Subcutaneous abdominal adipose tissue (tissue), 5 donors: Measurements from ENCODE around the gene RIMS4.

ENCODE experiments used
- H3K27ac ChIP-seq: one replicate; pipeline ENCODE4 v1.7.0; 2013; ENCODE audit warnings: low read depth, mild to moderate bottlenecking, inconsistent platforms, low read length, moderate library complexity
- H3K27me3 ChIP-seq, 5 donors: one replicate each; pipeline ENCODE4 v1.7.0; 2013; ENCODE audit warnings: low read length in 5 of 5, inconsistent platforms in 1 of 5; ENCODE audit not compliant: control insufficient read depth in 5 of 5, insufficient read depth in 4 of 5
- H3K36me3 ChIP-seq, 5 donors: one replicate each; pipeline ENCODE4 v1.7.0; 2013; ENCODE audit warnings: low read length in 5 of 5; ENCODE audit not compliant: control insufficient read depth in 5 of 5, insufficient read depth in 5 of 5
- H3K4me1 ChIP-seq, 5 donors: one replicate each; pipeline ENCODE4 v1.7.0; 2013; ENCODE audit warnings: low read length in 5 of 5, mild to moderate bottlenecking in 3 of 5, moderate library complexity in 1 of 5; ENCODE audit not compliant: control insufficient read depth in 5 of 5, insufficient read depth in 5 of 5
- H3K4me3 ChIP-seq, 5 donors: one replicate each; pipeline ENCODE4 v1.7.0; 2013; ENCODE audit warnings: low read length in 5 of 5, low read depth in 1 of 5
- H3K9ac ChIP-seq, 5 donors: one replicate each; pipeline ENCODE4 v1.7.0; 2013; ENCODE audit warnings: low read length in 5 of 5, mild to moderate bottlenecking in 4 of 5, moderate library complexity in 3 of 5
- H3K9me3 ChIP-seq, 5 donors: one replicate each; pipeline ENCODE4 v1.7.0; 2013; ENCODE audit warnings: low read length in 5 of 5; ENCODE audit not compliant: control insufficient read depth in 5 of 5
- donor health status: healthy.
- donor health status: healthy.
- donor health status: healthy.
- donor health status: healthy.
- donor health status: healthy.

RIMS4 gene

DNA sequence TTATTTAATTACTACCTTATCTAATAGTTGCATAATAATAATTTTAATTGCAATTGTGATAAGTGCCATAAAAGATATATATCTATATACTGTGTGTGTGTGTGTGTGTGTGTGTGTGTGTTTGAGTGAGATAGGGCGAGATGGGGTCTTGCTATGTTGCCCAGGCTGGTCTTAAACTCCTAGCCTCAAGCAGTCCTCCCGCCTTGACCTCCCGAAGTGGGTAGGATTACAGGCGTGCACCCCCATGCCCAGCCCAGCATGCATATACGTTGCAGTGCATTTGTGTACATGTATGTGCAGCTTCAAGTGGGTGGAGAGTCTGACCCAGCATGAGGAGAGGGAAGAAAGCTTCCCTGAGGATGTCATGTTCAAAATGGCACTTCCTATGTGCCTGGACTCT is 4.6 kb upstream of the RIMS4 start:
- no peak overlapping the region for H3K9ac ChIP-seq
- no peak overlapping the region for H3K4me3 ChIP-seq
- H3K9me3 ChIP-seq: peaks cover 6 to 20% (median 19%) of the 10 kb centered on the region in 5 donors
- H3K4me1 ChIP-seq: peaks cover 0 to 4% (median 0%) of the 10 kb centered on the region in 5 donors
- H3K27ac ChIP-seq: no peak overlapping the region
- H3K27me3 ChIP-seq: peaks cover 7 to 21% (median 13%) of the 10 kb centered on the region in 5 donors
- H3K36me3 ChIP-seq: no peaks in the 10 kb centered on the region

DNA sequence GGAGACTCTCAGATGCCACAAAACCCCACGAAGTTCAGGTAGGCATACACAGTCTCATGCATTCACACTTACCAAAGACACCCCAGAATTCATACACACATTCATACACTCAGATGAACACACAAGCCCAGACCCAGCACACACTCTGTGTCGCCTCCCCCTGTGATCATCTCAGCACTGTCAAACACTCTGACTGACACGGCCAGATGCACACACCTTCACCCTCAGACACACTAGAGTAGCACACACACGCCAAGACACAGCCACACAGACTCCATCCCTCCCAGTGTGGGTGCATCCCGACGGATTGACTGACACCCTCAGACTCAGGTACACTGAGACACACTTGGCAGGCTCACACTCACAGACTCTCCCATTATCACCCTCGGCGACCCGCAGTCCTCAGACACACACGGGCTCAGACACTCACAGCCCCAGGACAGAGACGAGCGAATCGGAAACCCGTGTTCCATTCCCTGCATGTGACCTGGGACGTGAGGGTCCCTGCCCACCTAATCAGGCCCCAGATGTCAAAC is 872 bp upstream of the RIMS4 start:
- Histone ChIP-seq H3K9ac (no peak overlapping the region), H3K4me3 (no peak overlapping the region), H3K4me1 (peaks cover 0 to 4% (median 0%) of the 10 kb centered on the region in 5 donors), H3K27me3 (peaks cover 17 to 44% (median 30%) of the 10 kb centered on the region in 5 donors), H3K9me3 (peaks cover 6 to 20% (median 19%) of the 10 kb centered on the region in 5 donors), H3K36me3 (no peaks in the 10 kb centered on the region), H3K27ac (no peak overlapping the region)

DNA sequence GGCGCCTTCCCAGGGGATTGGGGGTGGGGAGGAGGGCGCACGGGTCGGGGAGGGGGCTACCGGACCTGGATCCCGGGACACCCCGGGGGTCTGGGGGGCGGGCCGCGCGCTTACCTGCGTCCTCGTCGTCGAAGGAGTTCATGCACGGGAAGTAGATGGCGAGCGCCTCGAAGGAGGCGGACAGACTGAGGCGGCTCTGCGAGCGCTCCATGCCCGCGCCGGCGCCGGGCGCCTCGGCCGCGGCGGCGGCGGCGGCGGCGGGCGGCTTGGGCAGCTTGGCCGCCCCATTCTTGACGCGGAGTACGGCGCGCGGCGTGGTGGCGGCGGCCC is 320 bp downstream of the RIMS4 start:
- no peak overlapping the region for H3K9ac ChIP-seq
- H3K27ac ChIP-seq: no peak overlapping the region
- H3K36me3 ChIP-seq: no peaks in the 10 kb centered on the region
- H3K27me3 ChIP-seq: peaks cover 17 to 44% (median 35%) of the 10 kb centered on the region in 5 donors
- peaks cover 0 to 5% (median 3%) of the 10 kb centered on the region in 5 donors for H3K4me1 ChIP-seq
- no peak overlapping the region for H3K4me3 ChIP-seq
- H3K9me3 ChIP-seq: peaks cover 6 to 20% (median 19%) of the 10 kb centered on the region in 5 donors

DNA sequence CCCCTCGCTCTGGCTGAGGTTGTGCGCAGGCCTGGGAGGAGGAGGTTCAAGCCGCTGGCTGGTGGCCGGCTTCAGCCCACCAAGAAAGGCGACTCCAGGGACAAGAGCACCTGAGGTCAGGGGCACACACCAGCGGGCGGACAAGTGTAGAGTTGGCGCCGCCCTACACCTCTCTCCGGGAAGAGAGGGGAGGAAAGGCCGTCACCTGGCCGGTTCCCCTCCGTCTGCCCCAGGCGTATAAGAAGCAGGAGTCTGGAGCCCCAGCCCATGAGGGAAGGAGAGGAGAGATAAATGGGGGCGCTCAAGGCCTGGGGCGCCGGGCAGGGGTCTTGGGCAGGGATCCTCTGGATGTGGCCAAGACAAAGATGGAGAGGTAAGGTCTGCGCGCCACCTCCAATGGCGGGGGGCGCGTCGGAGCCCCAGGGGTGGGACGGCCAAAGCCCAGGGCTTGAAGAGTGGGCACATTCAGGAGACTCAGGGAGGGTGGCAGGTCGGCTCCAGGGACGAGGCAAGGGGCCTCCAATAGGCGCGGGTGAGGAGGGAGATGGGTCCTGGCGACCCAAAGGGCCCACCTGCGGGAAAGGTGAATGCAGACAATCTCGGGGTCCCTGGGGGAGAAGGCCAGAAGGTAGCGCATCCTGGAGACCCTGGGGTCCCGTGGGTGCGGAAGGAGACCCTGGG is 826 bp downstream of the RIMS4 start:
- Histone ChIP-seq H3K9me3 (peaks cover 6 to 20% (median 19%) of the 10 kb centered on the region in 5 donors), H3K4me3 (no peak overlapping the region), H3K27ac (no peak overlapping the region), H3K36me3 (no peaks in the 10 kb centered on the region), H3K27me3 (peaks cover 17 to 45% (median 35%) of the 10 kb centered on the region in 5 donors), H3K4me1 (peaks cover 0 to 5% (median 3%) of the 10 kb centered on the region in 5 donors), H3K9ac (no peak overlapping the region)

DNA sequence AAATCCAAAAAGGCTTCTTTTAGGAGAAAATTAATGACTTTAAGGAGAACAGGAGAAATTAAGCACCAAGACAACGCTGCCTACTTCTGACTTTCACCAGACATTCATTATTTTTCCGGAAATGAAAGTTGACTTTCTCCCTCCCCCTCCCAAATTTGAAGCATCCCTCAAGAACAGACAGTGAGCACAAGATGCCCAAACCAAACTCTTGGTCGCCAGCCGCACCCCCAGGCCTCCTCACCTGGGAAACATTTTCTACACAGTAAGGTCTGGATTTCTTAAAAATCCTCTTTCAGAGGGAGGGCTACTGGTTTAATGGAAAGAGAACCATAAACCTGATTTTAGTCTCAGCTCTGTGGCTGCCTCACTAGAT is 2.7 kb downstream of the RIMS4 start:
- Histone ChIP-seq H3K4me3 (no peak overlapping the region), H3K9ac (no peak overlapping the region), H3K27me3 (peaks cover 17 to 54% (median 38%) of the 10 kb centered on the region in 5 donors), H3K9me3 (peaks cover 6 to 19% (median 18%) of the 10 kb centered on the region in 5 donors), H3K36me3 (no peaks in the 10 kb centered on the region), H3K27ac (no peak overlapping the region), H3K4me1 (peaks cover 0 to 5% (median 3%) of the 10 kb centered on the region in 5 donors)

DNA sequence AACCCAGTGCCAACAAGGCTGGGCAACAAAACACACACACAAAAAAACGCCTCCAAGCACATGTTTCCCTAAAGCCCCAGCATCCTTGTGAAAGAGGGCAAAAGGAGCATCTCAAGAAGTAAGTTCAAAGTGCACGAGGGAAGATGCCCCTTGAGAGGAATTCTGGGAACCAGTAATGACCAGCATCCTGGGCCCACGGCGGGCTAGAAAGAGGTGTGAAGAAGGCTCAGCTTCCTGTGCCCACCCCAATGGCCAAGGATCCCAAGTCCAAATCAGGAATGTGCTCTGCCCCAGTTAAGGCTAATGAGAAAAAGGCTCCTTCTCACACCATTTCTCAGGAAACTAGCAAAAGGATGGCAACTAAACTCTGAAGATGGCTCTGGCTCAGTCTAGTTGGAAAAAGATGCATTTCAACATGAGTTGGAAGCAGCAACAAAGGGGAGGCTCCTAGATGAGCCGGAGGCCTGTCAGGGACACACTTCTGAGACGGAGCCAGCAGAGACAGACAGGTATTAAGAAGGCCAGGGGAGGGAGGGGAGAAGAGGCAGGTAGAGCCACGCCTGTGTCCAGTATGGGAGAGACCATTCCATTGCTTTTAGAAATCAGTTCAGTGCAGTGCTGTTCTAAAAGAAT is 3.2 kb downstream of the RIMS4 start:
- no peak overlapping the region for H3K27ac ChIP-seq
- no peaks in the 10 kb centered on the region for H3K36me3 ChIP-seq
- peaks cover 0 to 5% (median 3%) of the 10 kb centered on the region in 5 donors for H3K4me1 ChIP-seq
- H3K27me3 ChIP-seq: peaks cover 17 to 51% (median 38%) of the 10 kb centered on the region in 5 donors
- H3K4me3 ChIP-seq: no peak overlapping the region
- no peak overlapping the region for H3K9ac ChIP-seq
- H3K9me3 ChIP-seq: peaks cover 6 to 15% (median 13%) of the 10 kb centered on the region in 5 donors

DNA sequence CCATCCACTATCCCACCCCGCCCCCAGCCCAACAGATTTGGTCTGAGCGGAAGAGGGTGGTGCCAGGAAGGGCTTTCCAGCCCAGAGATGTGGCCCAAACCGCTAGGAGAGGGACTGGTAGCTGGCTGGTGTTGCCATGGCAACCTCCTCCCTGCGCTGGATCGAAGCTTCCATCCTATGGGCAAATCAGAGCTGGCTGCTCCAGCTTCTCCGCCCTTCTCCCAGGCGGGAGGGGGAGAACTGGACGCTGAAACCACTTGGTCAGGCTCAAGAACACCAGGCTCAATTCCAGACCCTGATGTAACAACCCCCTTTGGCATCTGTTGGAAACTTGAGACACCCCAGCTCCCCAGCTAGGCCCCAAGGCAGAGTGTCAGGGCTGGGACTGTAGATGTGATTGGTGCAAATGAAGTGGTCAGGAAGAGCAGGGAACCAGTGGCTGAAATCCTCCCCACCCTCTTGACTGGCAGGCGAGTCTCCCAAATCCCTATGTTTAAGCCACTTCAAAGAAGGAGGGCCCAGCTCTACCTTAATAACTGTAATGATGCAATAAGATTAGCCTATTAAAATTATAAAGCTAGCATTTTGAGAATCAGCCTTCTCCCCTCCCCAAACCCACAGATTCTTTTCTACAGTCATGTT is 4.2 kb downstream of the RIMS4 start:
- Histone ChIP-seq H3K4me3 (no peak overlapping the region), H3K4me1 (peaks cover 0 to 9% (median 4%) of the 10 kb centered on the region in 5 donors), H3K27me3 (peaks cover 16 to 42% (median 31%) of the 10 kb centered on the region in 5 donors), H3K27ac (no peak overlapping the region), H3K9ac (no peak overlapping the region), H3K9me3 (peaks cover under 1 to 4% (median 2%) of the 10 kb centered on the region in 5 donors), H3K36me3 (no peaks in the 10 kb centered on the region)

DNA sequence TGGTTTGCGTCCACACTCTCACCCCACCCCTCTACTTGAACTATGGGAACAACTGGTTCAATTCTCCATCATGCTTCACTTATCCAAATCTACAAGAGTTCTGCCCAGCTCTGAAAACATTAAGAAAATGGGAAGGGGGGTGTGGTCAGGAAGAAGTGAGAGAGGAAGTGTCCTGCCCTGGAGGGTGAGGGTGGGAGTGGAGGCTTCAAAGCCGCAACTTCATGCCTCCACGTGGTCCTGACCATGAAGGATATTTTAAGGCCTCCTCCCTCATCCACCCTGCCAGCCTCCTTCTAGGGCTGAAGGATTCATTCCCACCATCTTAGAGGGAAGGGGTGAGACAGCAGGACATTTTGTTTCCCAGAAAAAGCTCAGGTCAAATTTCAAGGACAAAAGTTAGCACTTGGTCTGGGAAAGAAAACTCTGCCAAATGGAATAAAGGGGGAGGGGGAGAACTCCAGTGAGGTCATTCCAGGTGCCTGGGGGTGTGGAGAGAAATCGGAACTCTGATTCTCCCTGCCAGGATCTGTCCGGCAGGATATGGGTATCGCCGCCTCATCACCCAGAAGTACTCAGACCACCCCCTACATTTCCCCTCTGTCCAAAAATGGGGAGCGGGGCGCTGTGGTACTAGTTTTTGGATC is 4.9 kb downstream of the RIMS4 start:
- Histone ChIP-seq H3K27ac (no peak overlapping the region), H3K27me3 (peaks cover 9 to 35% (median 25%) of the 10 kb centered on the region in 5 donors), H3K4me3 (no peak overlapping the region), H3K4me1 (peaks cover 0 to 9% (median under 1%) of the 10 kb centered on the region in 5 donors), H3K36me3 (no peaks in the 10 kb centered on the region), H3K9ac (no peak overlapping the region), H3K9me3 (no peaks in the 10 kb centered on the region)

DNA sequence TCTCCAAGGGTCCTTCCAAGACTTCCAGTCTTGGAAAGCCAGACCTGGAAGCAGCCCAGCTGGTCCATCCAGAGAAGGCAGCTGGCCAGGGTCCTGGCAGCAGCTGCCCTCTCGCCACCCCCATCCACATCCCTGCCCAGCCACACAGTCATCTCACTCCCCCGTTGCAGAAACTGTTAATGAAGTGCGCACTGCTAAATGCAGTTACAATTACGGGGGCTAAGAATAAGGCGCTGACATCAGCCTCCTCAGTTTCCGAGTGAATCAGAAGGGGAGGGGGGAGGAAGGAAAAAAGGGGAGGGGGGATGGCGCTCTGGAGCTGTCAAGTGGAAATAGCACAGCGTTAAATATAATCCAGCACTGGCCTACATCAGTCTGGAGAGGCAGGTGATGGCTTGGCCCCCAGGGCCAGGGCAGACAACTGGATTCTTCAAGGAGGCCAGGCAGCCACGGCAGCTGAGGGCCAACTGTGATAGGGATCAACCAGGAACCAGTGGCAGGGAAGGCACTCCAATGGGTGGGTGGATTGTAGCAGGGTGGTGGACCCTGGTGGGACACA is 6.9 kb downstream of the RIMS4 start:
- Histone ChIP-seq H3K9me3 (no peaks in the 10 kb centered on the region), H3K36me3 (no peaks in the 10 kb centered on the region), H3K9ac (no peak overlapping the region), H3K4me3 (no peak overlapping the region), H3K27me3 (peaks cover 0 to 23% (median 13%) of the 10 kb centered on the region in 5 donors), H3K27ac (no peak overlapping the region), H3K4me1 (peaks cover 0 to 9% (median 0%) of the 10 kb centered on the region in 5 donors)
